IPS DF 4.7 (cell line): ENCODE data around the gene CDH4.
"Not testable (repeated sequence)": the region's sequence is repeated elsewhere in the genome, so short reads cannot be mapped to it uniquely, and the experiment has no call there.

Experiments used
- DNase-seq: peaks from one replicate; pipeline ENCODE4 v3.0.0-alpha.2; 2013; ENCODE audit warnings: low spot score; ENCODE audit errors: extremely low read depth

The CDH4 gene

DNA sequence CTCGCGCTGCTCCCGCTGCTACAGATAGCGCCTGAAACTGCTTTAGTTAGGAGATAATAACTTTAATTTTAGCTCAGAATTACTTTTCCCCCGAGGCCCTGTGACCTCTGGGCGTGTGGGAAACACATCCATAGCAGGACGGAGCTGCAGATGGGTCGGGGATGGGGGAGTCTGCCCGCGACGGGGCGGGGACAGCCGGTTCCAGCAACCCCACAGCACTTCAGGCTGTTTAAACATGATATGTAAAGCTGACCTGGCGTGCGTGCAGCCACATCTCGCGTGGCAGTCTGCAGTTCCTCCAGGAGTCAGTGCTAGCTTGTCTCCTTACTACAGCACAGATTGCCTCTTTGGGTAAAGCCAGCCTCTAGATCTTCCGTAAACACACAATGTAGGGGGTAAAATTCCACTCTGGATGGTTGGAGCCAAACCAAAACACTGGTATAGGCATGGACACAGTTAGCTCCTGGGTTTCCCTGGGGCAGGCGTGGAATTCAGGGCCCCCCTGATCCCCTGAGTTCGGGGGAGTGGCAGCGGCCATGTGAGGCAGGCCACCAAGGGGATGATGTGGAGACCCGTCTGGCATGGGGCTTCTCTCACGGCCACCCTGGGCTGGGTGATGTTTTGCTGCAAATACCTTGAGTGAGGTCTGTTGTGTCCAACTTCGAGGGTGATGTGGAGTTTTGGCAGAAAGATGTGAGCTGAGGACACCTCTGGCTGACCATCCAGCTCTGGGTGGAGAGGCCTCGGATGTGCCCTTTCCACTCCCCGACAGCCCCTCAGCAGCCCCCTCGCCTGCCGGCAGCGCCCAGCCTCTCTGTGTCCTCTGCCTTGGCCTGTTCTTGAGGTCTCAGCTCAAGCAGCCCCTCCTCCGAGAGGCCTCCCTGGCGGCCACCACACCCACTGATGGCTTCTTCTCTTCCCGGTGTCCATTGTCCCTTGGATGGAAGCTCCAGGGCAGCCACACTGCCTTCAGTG lies 599.2 kb downstream of the CDH4 start:
- DNase-seq, result no peak

DNA sequence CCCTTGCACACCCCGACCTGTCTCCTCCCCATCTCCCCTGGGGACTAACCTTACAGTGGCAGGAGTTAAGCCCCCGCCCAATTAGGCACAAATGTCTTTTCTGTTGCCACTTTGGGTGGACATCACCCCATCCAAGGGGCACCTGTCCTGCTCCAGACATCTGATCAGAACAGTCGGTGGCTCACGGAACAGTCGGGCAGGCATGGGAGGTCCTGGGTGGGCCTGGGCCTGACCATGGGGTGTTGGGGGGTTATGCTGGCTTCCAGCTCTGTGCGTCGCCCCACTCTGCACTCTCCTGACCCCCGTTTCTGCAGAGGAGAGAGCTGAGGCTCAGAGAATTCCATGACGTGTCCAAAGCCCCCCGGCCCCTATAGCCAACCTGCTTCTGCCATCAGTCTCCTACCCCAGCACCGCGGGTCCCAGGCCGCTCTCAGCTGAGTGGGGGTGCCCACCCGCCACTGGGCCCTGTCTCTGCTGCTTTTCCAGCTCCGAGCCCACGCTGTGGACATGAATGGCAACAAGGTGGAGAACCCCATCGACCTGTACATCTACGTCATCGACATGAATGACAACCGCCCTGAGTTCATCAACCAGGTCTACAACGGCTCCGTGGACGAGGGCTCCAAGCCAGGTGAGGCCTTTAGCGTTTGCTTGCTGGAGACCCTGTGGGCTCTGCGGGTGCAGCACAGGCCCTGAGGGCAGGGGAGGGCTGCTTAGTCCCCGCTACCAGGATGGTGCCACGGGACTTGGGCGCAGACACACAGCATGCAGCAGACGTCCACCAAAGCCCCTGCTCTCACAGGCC lies 600.4 kb downstream of the CDH4 start:
- DNase-seq, result no peak

DNA sequence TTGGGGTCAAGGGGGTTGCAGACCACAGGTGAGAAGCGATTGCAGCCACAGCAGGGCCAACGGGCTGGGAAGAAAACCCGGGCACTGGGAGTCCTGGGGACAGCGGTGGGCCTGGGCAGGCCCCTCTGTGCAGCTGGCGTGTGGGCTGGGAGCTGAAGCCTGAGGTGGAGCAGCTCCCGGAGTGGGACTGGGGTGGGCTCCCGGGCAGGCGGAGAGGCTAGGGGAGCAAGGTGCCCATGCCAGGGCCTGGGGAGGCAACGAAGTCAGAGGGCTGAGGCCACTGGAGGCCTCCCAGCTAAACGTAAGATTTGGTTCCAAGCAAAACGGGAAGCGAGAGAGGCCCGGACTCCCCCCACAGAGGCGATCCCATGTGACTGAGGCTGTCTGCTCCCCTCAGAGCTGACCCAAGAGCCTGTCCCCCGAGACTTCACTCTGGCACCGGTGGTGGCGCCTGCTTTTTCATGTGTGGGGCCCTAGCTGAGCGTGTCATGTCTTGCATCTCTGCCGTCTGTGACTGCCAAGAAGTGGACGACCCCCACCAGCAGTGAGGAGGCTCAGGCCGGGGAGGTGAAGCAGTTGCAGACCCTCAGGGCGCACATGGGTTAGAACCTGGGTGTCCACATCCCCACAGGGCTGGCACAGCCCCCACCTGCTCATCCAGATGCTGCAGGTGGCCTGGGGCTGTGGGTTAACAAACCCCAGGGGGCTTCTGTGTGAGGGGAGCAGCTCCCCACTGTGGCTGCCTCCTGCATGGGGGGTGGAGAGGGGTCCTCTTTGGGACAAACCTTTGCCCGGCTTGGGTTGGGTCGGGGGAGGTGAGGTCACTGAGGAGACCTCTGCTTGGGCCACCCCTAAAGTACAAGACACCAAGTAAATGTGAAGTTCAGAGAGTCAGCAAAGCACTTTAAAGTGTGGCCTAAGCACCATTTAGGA lies 601.3 kb downstream of the CDH4 start:
- DNase-seq, result no peak

DNA sequence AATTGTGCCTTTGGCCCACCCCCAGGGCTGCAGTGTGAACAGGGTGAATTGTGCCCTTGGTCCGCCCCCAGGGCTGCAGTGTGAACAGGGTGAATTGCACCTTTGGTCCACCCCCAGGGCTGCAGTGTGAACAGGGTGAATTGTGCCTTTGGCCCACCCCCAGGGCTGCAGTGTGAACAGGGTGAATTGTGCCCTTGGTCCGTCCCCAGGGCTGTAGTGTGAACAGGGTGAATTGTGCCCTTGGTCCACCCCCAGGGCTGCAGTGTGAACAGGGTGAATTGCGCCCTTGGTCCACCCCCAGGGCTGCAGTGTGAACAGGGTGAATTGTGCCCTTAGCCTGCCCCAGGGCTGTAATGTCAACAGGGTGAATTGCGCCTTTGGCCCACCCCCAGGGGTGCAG lies 602.5 kb downstream of the CDH4 start:
- DNase-seq, result not testable (repeated sequence)

GRCh38 chr20:61855286-61855685 lies 603.2 kb downstream of the CDH4 start:
- DNase-seq, result no peak

- no peak for DNase-seq
Observed at GRCh38 chr20:61856626-61857413, 604.8 kb downstream of the CDH4 start.

DNA sequence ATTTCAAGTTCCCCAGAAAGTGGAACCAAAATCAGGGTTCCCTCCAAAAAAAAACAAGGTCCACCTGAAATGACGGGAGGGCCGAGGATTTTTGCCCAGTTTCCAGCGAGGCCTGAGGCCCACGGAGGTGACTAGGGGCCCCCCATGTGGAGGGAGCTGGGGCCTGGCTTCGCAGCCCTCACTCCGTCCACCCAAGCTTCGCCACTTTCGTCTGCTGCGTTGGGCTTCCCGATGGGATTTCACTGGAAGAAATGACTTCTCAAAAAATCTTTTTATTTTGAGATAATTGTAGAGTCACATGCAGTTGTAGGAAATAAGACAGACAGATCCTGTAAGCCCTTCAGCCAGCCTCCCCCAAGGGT lies 605.3 kb downstream of the CDH4 start:
- no peak for DNase-seq

DNA sequence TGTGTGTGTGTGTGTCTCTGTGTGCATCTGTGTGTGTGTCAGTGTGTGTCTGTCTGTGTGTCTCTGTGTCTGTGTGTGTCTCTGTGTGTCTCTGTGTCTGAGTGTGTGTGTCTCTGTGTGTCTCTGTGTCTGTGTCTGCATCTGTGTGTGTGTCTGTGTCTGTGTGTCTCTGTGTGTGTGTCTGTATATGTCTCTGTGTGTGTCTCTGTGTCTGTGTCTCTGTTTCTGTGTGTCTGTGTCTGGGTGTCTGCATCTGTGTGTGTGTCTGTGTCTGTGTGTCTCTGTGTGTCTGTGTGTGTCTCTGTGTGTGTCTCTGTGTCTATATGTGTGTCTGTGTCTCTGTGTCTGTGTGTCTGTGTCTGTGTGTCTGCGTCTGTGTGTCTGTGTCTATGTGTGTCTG lies 605.8 kb downstream of the CDH4 start:
- DNase-seq, result no peak

DNA sequence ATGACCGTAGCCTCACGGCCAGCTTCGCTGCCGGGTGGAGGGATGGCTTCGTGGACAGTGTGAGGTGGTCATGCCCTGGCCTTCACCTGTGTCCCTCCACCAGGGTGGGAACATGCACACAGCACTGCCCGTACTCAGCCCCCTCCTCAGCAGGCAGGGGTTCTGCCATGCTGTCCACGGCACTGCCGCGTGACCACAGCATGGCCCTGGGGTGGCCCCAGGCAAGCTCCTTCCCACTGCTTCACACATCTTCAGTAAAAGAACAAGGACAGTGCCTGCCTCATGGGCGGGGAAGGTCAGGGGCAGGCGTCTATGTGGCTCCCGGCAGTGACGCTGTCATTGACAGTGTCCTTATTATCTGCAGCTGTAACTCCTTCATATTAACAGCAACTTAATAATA lies 607.7 kb downstream of the CDH4 start:
- DNase-seq, result no peak

DNA sequence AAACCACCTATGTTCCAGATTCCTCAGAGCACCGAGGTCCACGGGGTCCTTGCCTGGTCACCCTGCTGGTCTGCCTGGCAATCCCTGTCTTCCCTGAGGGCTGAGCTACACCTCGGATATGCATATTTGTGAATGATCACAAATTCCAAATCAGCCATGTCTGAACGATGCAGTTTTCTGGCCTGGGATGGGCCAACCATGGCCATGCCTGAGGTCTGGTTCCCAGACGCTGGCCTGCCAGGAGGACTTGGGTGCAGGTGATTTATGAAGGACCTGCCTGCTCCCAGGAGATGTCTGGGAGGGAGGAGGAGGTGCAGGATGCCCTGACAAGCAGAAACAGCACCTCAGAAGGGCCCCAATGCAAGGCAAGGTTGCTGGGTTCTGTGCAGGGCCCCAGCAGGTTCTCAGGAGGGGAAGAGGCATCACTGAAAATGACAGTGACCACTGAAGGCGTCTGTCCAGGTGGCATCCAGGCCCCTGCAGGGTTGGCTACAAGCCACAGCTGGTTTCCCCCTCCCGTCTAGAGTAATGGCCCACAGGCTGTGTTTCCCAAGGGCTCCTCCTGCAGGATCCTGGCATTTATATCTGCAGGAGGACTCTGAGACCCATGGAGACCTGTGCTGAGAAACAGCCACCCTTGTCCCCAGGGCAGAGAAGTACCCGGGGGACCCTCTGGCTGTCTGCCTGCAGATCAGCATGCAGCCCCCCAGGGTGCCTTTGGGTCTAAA lies 608.4 kb downstream of the CDH4 start:
- no peak for DNase-seq

GRCh38 chr20:61861054-61861841 lies 609.2 kb downstream of the CDH4 start:
- no peak for DNase-seq

GRCh38 chr20:61861858-61862257 lies 609.8 kb downstream of the CDH4 start:
- DNase-seq, result no peak

DNA sequence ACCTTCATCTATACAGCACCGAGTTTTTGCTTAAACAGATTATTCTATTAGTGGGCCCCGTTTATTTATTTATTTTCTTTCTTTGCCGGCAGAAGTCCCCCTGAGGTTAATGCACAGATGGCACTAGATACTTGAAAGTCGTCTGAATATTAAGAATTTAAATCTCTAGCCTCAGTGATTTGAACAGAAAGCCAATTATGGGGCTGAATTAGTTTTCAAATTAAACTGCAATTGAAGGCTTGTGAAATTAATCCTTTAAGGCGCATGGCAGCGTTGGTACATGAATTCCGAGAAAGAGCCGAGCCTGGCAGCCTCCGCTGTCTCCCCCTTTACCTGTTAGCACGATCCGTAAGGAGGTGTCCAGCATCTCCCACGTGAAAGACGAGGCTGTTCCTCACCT lies 610.8 kb downstream of the CDH4 start:
- DNase-seq, result no peak

DNA sequence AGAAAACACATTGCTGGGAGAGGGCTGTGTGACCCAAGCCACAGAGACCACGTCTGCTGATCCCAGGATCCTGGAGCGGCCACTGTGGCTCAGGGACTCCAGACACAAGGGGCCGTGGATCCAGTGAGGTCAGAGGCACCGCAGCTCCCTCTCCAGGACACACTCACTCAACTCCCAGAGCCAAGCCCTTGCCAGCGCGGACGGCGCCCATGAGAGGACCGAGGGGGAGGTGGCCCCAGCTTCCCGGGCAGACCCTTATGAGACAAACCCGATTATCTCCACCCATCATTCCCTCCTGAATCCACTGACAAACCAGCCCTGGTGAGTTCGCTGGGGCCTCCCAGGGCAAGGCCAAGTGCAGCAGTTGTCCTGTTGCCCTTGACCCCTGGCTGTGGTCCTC lies 612.4 kb downstream of the CDH4 start:
- DNase-seq, result no peak

DNA sequence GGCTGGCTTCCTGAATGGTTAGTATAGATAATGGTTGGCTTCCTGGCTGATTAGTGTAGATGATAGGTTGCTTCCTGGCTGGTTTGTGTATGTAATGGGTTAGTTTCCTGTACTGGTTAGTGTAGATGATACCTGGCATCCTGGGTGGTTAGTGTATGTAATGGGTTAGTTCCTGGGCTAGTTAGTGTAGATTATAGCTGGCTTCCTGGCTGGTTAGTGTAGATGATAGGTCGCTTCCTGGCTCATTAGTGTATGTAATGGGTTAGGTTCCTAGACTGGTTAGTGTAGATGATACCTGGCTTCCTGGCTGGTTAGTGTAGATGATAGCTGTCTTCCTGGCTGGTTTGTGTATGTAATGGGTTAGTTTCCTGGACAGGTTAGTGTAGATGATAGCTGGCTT lies 613.3 kb downstream of the CDH4 start:
- no peak for DNase-seq

DNA sequence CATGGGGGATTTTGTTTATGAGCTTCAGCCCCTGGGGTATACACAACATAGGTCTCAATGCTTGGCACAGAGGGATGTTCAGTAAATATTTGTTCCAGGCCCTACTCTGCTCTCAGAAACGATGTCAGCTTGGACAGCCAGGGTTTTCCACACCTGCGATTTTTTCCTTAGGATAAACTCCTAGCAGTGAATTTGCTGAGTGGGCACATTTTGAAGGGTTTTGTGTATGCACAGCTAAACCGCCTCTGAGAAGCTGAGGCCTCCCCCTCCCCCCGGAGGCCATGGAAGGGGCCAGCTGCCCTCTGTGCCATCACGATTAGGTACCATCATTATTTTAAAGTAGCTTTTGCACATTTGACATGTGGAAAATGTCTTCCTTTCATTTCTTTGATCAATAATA lies 614.1 kb downstream of the CDH4 start:
- DNase-seq, result no peak

DNA sequence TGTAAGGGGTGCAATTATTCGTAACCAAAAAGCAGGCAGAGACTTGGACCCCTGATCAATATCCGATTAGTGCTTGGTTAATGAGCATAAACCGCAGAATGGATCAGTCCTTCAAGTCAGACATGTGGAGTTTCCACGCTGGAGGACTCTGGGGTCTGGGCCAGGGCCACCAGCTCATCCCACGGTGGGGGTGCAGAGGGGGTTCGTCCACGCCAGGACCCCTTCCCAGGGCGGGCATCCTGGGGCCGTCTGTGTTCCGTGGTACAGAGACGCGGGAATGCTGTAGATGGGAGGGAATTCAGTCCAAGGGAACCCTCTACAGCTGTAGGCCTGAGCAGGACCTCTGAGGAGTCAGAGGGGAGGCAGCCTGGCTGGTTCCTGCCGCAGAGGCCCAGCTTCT lies 615.9 kb downstream of the CDH4 start:
- no peak for DNase-seq

GRCh38 chr20:61868466-61869090 lies 616.5 kb downstream of the CDH4 start:
- DNase-seq, result no peak
